Mesendoderm (in vitro differentiated cells): Measurements from ENCODE around the gene GBA2.

Experiments
- DNase-seq: peaks from one replicate; pipeline ENCODE4 v3.0.0; 2013
- H2AK5ac ChIP-seq: 2 replicates; pipeline ENCODE4 v1.6.1; 2013; ENCODE audit warnings: low read length, inconsistent platforms
- H2BK120ac ChIP-seq: 2 replicates; pipeline ENCODE4 v1.6.1; 2013; ENCODE audit warnings: low read depth, mild to moderate bottlenecking, low read length, moderate library complexity, mixed read lengths
- H2BK15ac ChIP-seq: replicated peaks from 2 replicates; pipeline ENCODE4 v1.6.1; 2013; ENCODE audit warnings: low read depth, mild to moderate bottlenecking, moderate library complexity
- H2BK5ac ChIP-seq: 2 replicates; pipeline ENCODE4 v1.6.1; 2013; ENCODE audit warnings: low read length, inconsistent platforms
- H3K18ac ChIP-seq: 2 replicates; pipeline ENCODE4 v1.6.1; 2013; ENCODE audit warnings: mild to moderate bottlenecking, low read length, mixed read lengths
- H3K23ac ChIP-seq: one replicate; pipeline ENCODE4 v1.6.1; 2013; ENCODE audit warnings: low read length
- H3K27ac ChIP-seq: 2 replicates; pipeline ENCODE4 v1.5.1; 2013; ENCODE audit warnings: low read depth, mild to moderate bottlenecking, inconsistent platforms, low read length, moderate library complexity
- H3K27me3 ChIP-seq: 2 replicates; pipeline ENCODE4 v1.6.1; 2013; ENCODE audit warnings: low read length, control low read depth, mild to moderate bottlenecking, inconsistent platforms; ENCODE audit not compliant: insufficient read depth, poor library complexity
- H3K36me3 ChIP-seq: 2 replicates; pipeline ENCODE4 v1.6.1; 2013; ENCODE audit warnings: low read length, inconsistent platforms; ENCODE audit not compliant: control insufficient read depth, insufficient read depth
- H3K4ac ChIP-seq: one replicate; pipeline ENCODE4 v1.6.1; 2013; ENCODE audit warnings: low read depth, mild to moderate bottlenecking, low read length, moderate library complexity
- H3K4me1 ChIP-seq: 2 replicates; pipeline ENCODE4 v1.6.1; 2013; ENCODE audit warnings: low read depth, low read length, inconsistent platforms; ENCODE audit not compliant: control insufficient read depth
- H3K4me2 ChIP-seq: 2 replicates; pipeline ENCODE4 v1.6.1; 2013; ENCODE audit warnings: low read length
- H3K4me3 ChIP-seq: 2 replicates; pipeline ENCODE4 v1.5.1; 2013; ENCODE audit warnings: mild to moderate bottlenecking, low read length
- H3K56ac ChIP-seq: one replicate; pipeline ENCODE4 v1.6.1; 2013; ENCODE audit warnings: low read length
- H3K79me1 ChIP-seq: 2 replicates; pipeline ENCODE4 v1.6.1; 2013; ENCODE audit warnings: low read length, inconsistent platforms
- H3K79me2 ChIP-seq: 2 replicates; pipeline ENCODE4 v1.6.1; 2013; ENCODE audit warnings: mild to moderate bottlenecking, low read length; ENCODE audit not compliant: control insufficient read depth, insufficient read depth
- H3K9ac ChIP-seq: 2 replicates; pipeline ENCODE4 v1.6.1; 2013; ENCODE audit warnings: low read length, inconsistent platforms
- H4K5ac ChIP-seq: one replicate; pipeline ENCODE4 v1.6.1; 2013; ENCODE audit warnings: low read length
- H4K8ac ChIP-seq: one replicate; pipeline ENCODE4 v1.6.1; 2013; ENCODE audit warnings: low read depth, mild to moderate bottlenecking, control low read depth, low read length, moderate library complexity
- WGBS: extraction: QIAGEN DNeasy Blood & Tissue Kit; methylation state at CpG from one replicate; pipeline ENCODE4 v1.1.7; 2013; ENCODE audit warnings: low lambda C conversion rate, missing lambda C conversion rate; ENCODE audit not compliant: insufficient coverage; ENCODE audit errors: extremely low coverage; 5-methylcytosine and 5-hydroxymethylcytosine counted together

Gene GBA2

GRCh38 chr9:35736201-35736633 is 12.8 kb downstream of the GBA2 start:
- peaks cover 20% of the 10 kb centered on the region for H3K36me3 ChIP-seq

GRCh38 chr9:35734096-35734495 is 14.9 kb downstream of the GBA2 start:
- Histone ChIP-seq H3K4me1 (peaks cover 20% of the 10 kb centered on the region), H3K36me3 (peaks cover 16% of the 10 kb centered on the region), H3K56ac (no peak overlapping the region), H3K27me3 (no peaks in the 10 kb centered on the region), H2AK5ac (no peak overlapping the region), H2BK120ac (no peak overlapping the region), H3K27ac (no peak overlapping the region), H3K18ac (no peak overlapping the region), H4K8ac (no peak overlapping the region), H3K79me2 (peaks cover 25% of the 10 kb centered on the region), H3K4me3 (no peak overlapping the region), H3K4ac (no peak overlapping the region), H2BK15ac (no peak overlapping the region), H2BK5ac (no peak overlapping the region), H4K5ac (no peak overlapping the region), H3K23ac (no peak overlapping the region), H3K79me1 (peaks cover 21% of the 10 kb centered on the region), H3K4me2 (no peak overlapping the region), H3K9ac (no peak overlapping the region)
- no CpG with 5 or more reads among the region's 3 CpGs for WGBS
- DNase-seq: no peak

More at GRCh38 chr9:35736201-35736633, 12.8 kb downstream of the GBA2 start:
- no peak overlapping the region for H3K4me2 ChIP-seq
- no peaks in the 10 kb centered on the region for H3K27me3 ChIP-seq
- no peak overlapping the region for H3K4ac ChIP-seq
- H4K8ac ChIP-seq: no peak overlapping the region
- no peak overlapping the region for H3K18ac ChIP-seq
- H2BK120ac ChIP-seq: no peak overlapping the region
- no peak overlapping the region for H2BK15ac ChIP-seq
- peak overlapping the region; percentile 17 for H2BK5ac ChIP-seq
- no peak overlapping the region for H3K4me3 ChIP-seq
- no peak overlapping the region for H4K5ac ChIP-seq
- H3K4me1 ChIP-seq: peaks cover 3% of the 10 kb centered on the region
- H3K9ac ChIP-seq: peak overlapping the region; percentile 19
- no peak overlapping the region for H3K27ac ChIP-seq
- DNase-seq: peak; percentile 94
- WGBS: no CpG with 5 or more reads among the region's 5 CpGs
- H2AK5ac ChIP-seq: no peak overlapping the region
- no peak overlapping the region for H3K56ac ChIP-seq
- no peak overlapping the region for H3K23ac ChIP-seq
- peaks cover 5% of the 10 kb centered on the region for H3K79me2 ChIP-seq
- peaks cover 5% of the 10 kb centered on the region for H3K79me1 ChIP-seq

- Histone ChIP-seq H3K4ac (no peak overlapping the region), H3K27ac (peak overlapping the region; percentile 90), H3K4me1 (peaks cover 25% of the 10 kb centered on the region), H2AK5ac (no peak overlapping the region), H3K9ac (peak overlapping the region; percentile 86), H3K27me3 (no peaks in the 10 kb centered on the region), H3K4me2 (peak overlapping the region; percentile 95), H3K36me3 (peaks cover 10% of the 10 kb centered on the region), H3K79me2 (peaks cover 28% of the 10 kb centered on the region), H4K5ac (no peak overlapping the region), H3K4me3 (peak overlapping the region; percentile 82), H3K79me1 (peaks cover 24% of the 10 kb centered on the region), H4K8ac (no peak overlapping the region), H2BK15ac (no peak overlapping the region), H3K23ac (no peak overlapping the region), H3K18ac (peak overlapping the region; percentile 52), H3K56ac (peak overlapping the region; percentile 92), H2BK120ac (no peak overlapping the region), H2BK5ac (no peak overlapping the region)
- WGBS: no CpG with 5 or more reads among the region's 14 CpGs
- peak; percentile 96 for DNase-seq
These were observed 16.1 kb downstream of the GBA2 start for GRCh38 chr9:35732800-35733541.

- Histone ChIP-seq H3K79me2 (peaks cover 34% of the 10 kb centered on the region), H3K23ac (no peak within 1 kb of the TSS), H3K56ac (peak within 1 kb of the TSS; percentile 95), H3K9ac (peak within 1 kb of the TSS; percentile 86), H2BK15ac (no peak within 1 kb of the TSS), H4K5ac (peak within 1 kb of the TSS; percentile 14), H3K36me3 (peaks cover 7% of the 10 kb centered on the region), H3K4me2 (peak within 1 kb of the TSS; percentile 95), H3K4me1 (peaks cover 32% of the 10 kb centered on the region), H3K4ac (peak within 1 kb of the TSS; percentile 93), H3K4me3 (peak within 1 kb of the TSS; percentile 82), H3K18ac (peak within 1 kb of the TSS; percentile 89), H2BK120ac (peak within 1 kb of the TSS; percentile 56), H2BK5ac (peak within 1 kb of the TSS; percentile 49), H2AK5ac (peak within 1 kb of the TSS; percentile 54), H3K27me3 (no peaks in the 10 kb centered on the region), H3K27ac (peak within 1 kb of the TSS; percentile 90), H3K79me1 (peaks cover 30% of the 10 kb centered on the region), H4K8ac (peak within 1 kb of the TSS; percentile 84)
- no CpG with 5 or more reads among the region's 49 CpGs for WGBS
- DNase-seq: peak; percentile 99
These were observed 16.7 kb downstream of the GBA2 start, which contains the start of the genes CREB3 and TLN1 for GRCh38 chr9:35732185-35732799. TSS of gene CREB3 (plus strand) at chr9:35732666. CDS start at chr9:35732773, 107 bp downstream. TSS of gene TLN1 (minus strand) at chr9:35732195. CDS start at chr9:35725694, 6,501 bp downstream.

- no CpG with 5 or more reads among the region's 47 CpGs for WGBS
- no peak for DNase-seq
These were observed 17.4 kb downstream of the GBA2 start for GRCh38 chr9:35731415-35732184.

More at GRCh38 chr9:35731415-35732184, 17.4 kb downstream of the GBA2 start:
- peak overlapping the region; percentile 90 for H3K27ac ChIP-seq
- peaks cover 36% of the 10 kb centered on the region for H3K4me1 ChIP-seq
- H3K4ac ChIP-seq: peak overlapping the region; percentile 93
- H3K79me2 ChIP-seq: peaks cover 41% of the 10 kb centered on the region
- peak overlapping the region; percentile 56 for H2BK120ac ChIP-seq
- H3K56ac ChIP-seq: peak overlapping the region; percentile 95
- peak overlapping the region; percentile 14 for H4K5ac ChIP-seq
- H3K36me3 ChIP-seq: peaks cover 3% of the 10 kb centered on the region
- H2AK5ac ChIP-seq: peak overlapping the region; percentile 54
- H3K4me2 ChIP-seq: peak overlapping the region; percentile 85
- H3K23ac ChIP-seq: no peak overlapping the region
- H3K27me3 ChIP-seq: no peaks in the 10 kb centered on the region
- no peak overlapping the region for H2BK15ac ChIP-seq
- peak overlapping the region; percentile 84 for H4K8ac ChIP-seq
- H2BK5ac ChIP-seq: peak overlapping the region; percentile 49
- peak overlapping the region; percentile 89 for H3K18ac ChIP-seq
- H3K4me3 ChIP-seq: peak overlapping the region; percentile 58
- peaks cover 37% of the 10 kb centered on the region for H3K79me1 ChIP-seq
- H3K9ac ChIP-seq: peak overlapping the region; percentile 82
